ENCODE data around the gene ZNF30. TPM values are rescaled to one million over a fixed set of nuclear protein-coding genes. Genes with fewer than 3 reads are reported as not detected.
A peak's percentile ranks its signal among the peaks of the same experiment; 100 is the strongest.

The ZNF30 gene
- 4.5 TPM for polyA plus RNA-seq (2013, experiment 1 of 2)
- polyA plus RNA-seq (2013, experiment 2 of 2), result 4.1 TPM

- Histone ChIP-seq H2BK15ac (ENCODE audit: low read length) (no peak within 1 kb of the TSS), H2AK5ac (ENCODE audit: low read depth, low read length) (no peak within 1 kb of the TSS), H3K9ac (ENCODE audit: low read depth, low read length, poor library complexity) (peak within 1 kb of the TSS; percentile 70), H3K4me1 (ENCODE audit: control insufficient read depth in 2 of 2, insufficient read depth in 1 of 2, low read depth in 1 of 2, low read length in 2 of 2) (no peaks in the 10 kb centered on the region), H3K23ac (ENCODE audit: low read depth, low read length, poor library complexity) (peak within 1 kb of the TSS; percentile 68), H2BK120ac (ENCODE audit: low read depth, low read length) (no peak within 1 kb of the TSS), H3K79me1 (ENCODE audit: low read depth, low read length) (peaks cover 2% of the 10 kb centered on the region), H4K91ac (ENCODE audit: low read depth, low read length, poor library complexity) (no peak within 1 kb of the TSS), H3K18ac (ENCODE audit: low read length) (peak within 1 kb of the TSS; percentile 95), H2BK12ac (ENCODE audit: low read length) (no peak within 1 kb of the TSS), H3K14ac (ENCODE audit: low read length) (no peak within 1 kb of the TSS), H4K8ac (ENCODE audit: low read depth, low read length) (no peak within 1 kb of the TSS), H3K9me3 (replicated peaks in 1 of 2; ENCODE audit: control insufficient read depth in 2 of 2, insufficient read depth in 1 of 2, low read depth in 1 of 2, low read length in 2 of 2) (peaks cover 3% of the 10 kb centered on the region in 2 donors), H3K4me2 (ENCODE audit: insufficient read depth, low read length, poor library complexity, severe bottlenecking) (peak within 1 kb of the TSS; percentile 55), H3K27me3 (ENCODE audit: control insufficient read depth in 3 of 3, insufficient read depth in 3 of 3, low read depth in 1 of 3, low read length in 3 of 3) (no peaks in the 10 kb centered on the region), H3K27ac (replicated peaks; ENCODE audit: low read length) (peak within 1 kb of the TSS; percentile 83), H3K36me3 (replicated peaks in 1 of 2; ENCODE audit: control insufficient read depth in 2 of 2, insufficient read depth in 2 of 2, low read length in 2 of 2) (peaks cover 2 to 13% of the 10 kb centered on the region in 2 donors), H2BK5ac (ENCODE audit: low read length) (no peak within 1 kb of the TSS), H3K4me3 (ENCODE audit: low read length in 2 of 2) (peak within 1 kb of the TSS; percentile 60 to 92), H2AFZ (ENCODE audit: low read length) (peak within 1 kb of the TSS; percentile 98), H3K4ac (ENCODE audit: low read length) (no peak within 1 kb of the TSS)
- peak; percentile 79 for DNase-seq (ENCODE audit: low spot score)
- no CpG with 5 or more reads among the region's 53 CpGs for WGBS, 2 donors (ENCODE audit: extremely low coverage in 2 of 2, insufficient read length in 2 of 2, insufficient replicate concordance in 1 of 2)
These were observed at the start of gene ZNF30 for GRCh38 chr19:34926685-34927375. Gene ZNF30, plus strand, starts transcription at chr19:34926903. Its CDS starts 3,045 bp downstream, at chr19:34929948.

- H3K9ac ChIP-seq (ENCODE audit: low read depth, low read length, poor library complexity), result no peak overlapping the region
- H3K18ac ChIP-seq (ENCODE audit: low read length), result no peak overlapping the region
- no peak overlapping the region for H3K23ac ChIP-seq (ENCODE audit: low read depth, low read length, poor library complexity)
- no peak overlapping the region for H3K4me2 ChIP-seq (ENCODE audit: insufficient read depth, low read length, poor library complexity, severe bottlenecking)
- H3K79me1 ChIP-seq (ENCODE audit: low read depth, low read length), result no peaks in the 10 kb centered on the region
- no peak overlapping the region for H2BK120ac ChIP-seq (ENCODE audit: low read depth, low read length)
- no peak overlapping the region for H2BK5ac ChIP-seq (ENCODE audit: low read length)
- no peak overlapping the region for H4K8ac ChIP-seq (ENCODE audit: low read depth, low read length)
- no peak for DNase-seq (ENCODE audit: low spot score)
- no peak overlapping the region for H2BK12ac ChIP-seq (ENCODE audit: low read length)
- no peaks in the 10 kb centered on the region for H3K36me3 ChIP-seq (replicated peaks in 1 of 2; ENCODE audit: control insufficient read depth in 2 of 2, insufficient read depth in 2 of 2, low read length in 2 of 2)
- no peak overlapping the region for H3K4me3 ChIP-seq (ENCODE audit: low read length in 2 of 2)
- no peak overlapping the region for H4K91ac ChIP-seq (ENCODE audit: low read depth, low read length, poor library complexity)
- no peak overlapping the region for H2AK5ac ChIP-seq (ENCODE audit: low read depth, low read length)
- H3K4ac ChIP-seq (ENCODE audit: low read length), result no peak overlapping the region
- no peak overlapping the region for H3K27ac ChIP-seq (replicated peaks; ENCODE audit: low read length)
- no peaks in the 10 kb centered on the region for H3K4me1 ChIP-seq (ENCODE audit: control insufficient read depth in 2 of 2, insufficient read depth in 1 of 2, low read depth in 1 of 2, low read length in 2 of 2)
- no peaks in the 10 kb centered on the region for H3K27me3 ChIP-seq (ENCODE audit: control insufficient read depth in 3 of 3, insufficient read depth in 3 of 3, low read depth in 1 of 3, low read length in 3 of 3)
- H3K14ac ChIP-seq (ENCODE audit: low read length), result no peak overlapping the region
- H2AFZ ChIP-seq (ENCODE audit: low read length), result no peak overlapping the region
- no peak overlapping the region for H2BK15ac ChIP-seq (ENCODE audit: low read length)
- H3K9me3 ChIP-seq (replicated peaks in 1 of 2; ENCODE audit: control insufficient read depth in 2 of 2, insufficient read depth in 1 of 2, low read depth in 1 of 2, low read length in 2 of 2), result peaks cover 0 to 3% of the 10 kb centered on the region in 2 donors
These were observed 47.1 kb upstream of the ZNF30 start for GRCh38 chr19:34879563-34879962.

GRCh38 chr19:34880034-34880433 lies 46.7 kb upstream of the ZNF30 start:
- DNase-seq (ENCODE audit: low spot score), result no peak
- no peak overlapping the region for H2BK12ac ChIP-seq (ENCODE audit: low read length)
- no peak overlapping the region for H2BK120ac ChIP-seq (ENCODE audit: low read depth, low read length)
- no peaks in the 10 kb centered on the region for H3K79me1 ChIP-seq (ENCODE audit: low read depth, low read length)
- no peak overlapping the region for H3K4ac ChIP-seq (ENCODE audit: low read length)
- H3K27me3 ChIP-seq (ENCODE audit: control insufficient read depth in 3 of 3, insufficient read depth in 3 of 3, low read depth in 1 of 3, low read length in 3 of 3), result no peaks in the 10 kb centered on the region
- H2BK15ac ChIP-seq (ENCODE audit: low read length), result no peak overlapping the region
- H3K9me3 ChIP-seq (replicated peaks in 1 of 2; ENCODE audit: control insufficient read depth in 2 of 2, insufficient read depth in 1 of 2, low read depth in 1 of 2, low read length in 2 of 2), result peaks cover 0 to 3% of the 10 kb centered on the region in 2 donors
- no peak overlapping the region for H3K4me3 ChIP-seq (ENCODE audit: low read length in 2 of 2)
- no peak overlapping the region for H3K9ac ChIP-seq (ENCODE audit: low read depth, low read length, poor library complexity)
- H4K91ac ChIP-seq (ENCODE audit: low read depth, low read length, poor library complexity), result no peak overlapping the region
- H3K14ac ChIP-seq (ENCODE audit: low read length), result no peak overlapping the region
- no peak overlapping the region for H3K23ac ChIP-seq (ENCODE audit: low read depth, low read length, poor library complexity)
- no CpG with 5 or more reads among the region's 1 CpG for WGBS, 2 donors (ENCODE audit: extremely low coverage in 2 of 2, insufficient read length in 2 of 2, insufficient replicate concordance in 1 of 2)
- H3K4me1 ChIP-seq (ENCODE audit: control insufficient read depth in 2 of 2, insufficient read depth in 1 of 2, low read depth in 1 of 2, low read length in 2 of 2), result no peaks in the 10 kb centered on the region
- H3K4me2 ChIP-seq (ENCODE audit: insufficient read depth, low read length, poor library complexity, severe bottlenecking), result no peak overlapping the region
- H3K18ac ChIP-seq (ENCODE audit: low read length), result no peak overlapping the region
- no peak overlapping the region for H3K27ac ChIP-seq (replicated peaks; ENCODE audit: low read length)
- no peak overlapping the region for H4K8ac ChIP-seq (ENCODE audit: low read depth, low read length)
- H2BK5ac ChIP-seq (ENCODE audit: low read length), result no peak overlapping the region
- H2AK5ac ChIP-seq (ENCODE audit: low read depth, low read length), result no peak overlapping the region
- H3K36me3 ChIP-seq (replicated peaks in 1 of 2; ENCODE audit: control insufficient read depth in 2 of 2, insufficient read depth in 2 of 2, low read length in 2 of 2), result no peaks in the 10 kb centered on the region
- H2AFZ ChIP-seq (ENCODE audit: low read length), result no peak overlapping the region

GRCh38 chr19:34881982-34882381 lies 44.7 kb upstream of the ZNF30 start:
- Histone ChIP-seq H2BK120ac (ENCODE audit: low read depth, low read length) (no peak overlapping the region), H2AK5ac (ENCODE audit: low read depth, low read length) (no peak overlapping the region), H3K4me2 (ENCODE audit: insufficient read depth, low read length, poor library complexity, severe bottlenecking) (no peak overlapping the region), H2BK5ac (ENCODE audit: low read length) (no peak overlapping the region), H3K4me1 (ENCODE audit: control insufficient read depth in 2 of 2, insufficient read depth in 1 of 2, low read depth in 1 of 2, low read length in 2 of 2) (no peaks in the 10 kb centered on the region), H4K91ac (ENCODE audit: low read depth, low read length, poor library complexity) (no peak overlapping the region), H3K27me3 (ENCODE audit: control insufficient read depth in 3 of 3, insufficient read depth in 3 of 3, low read depth in 1 of 3, low read length in 3 of 3) (no peaks in the 10 kb centered on the region), H3K18ac (ENCODE audit: low read length) (no peak overlapping the region), H3K27ac (replicated peaks; ENCODE audit: low read length) (no peak overlapping the region), H3K23ac (ENCODE audit: low read depth, low read length, poor library complexity) (no peak overlapping the region), H3K36me3 (replicated peaks in 1 of 2; ENCODE audit: control insufficient read depth in 2 of 2, insufficient read depth in 2 of 2, low read length in 2 of 2) (no peaks in the 10 kb centered on the region), H2BK12ac (ENCODE audit: low read length) (no peak overlapping the region), H3K4ac (ENCODE audit: low read length) (no peak overlapping the region), H3K79me1 (ENCODE audit: low read depth, low read length) (no peaks in the 10 kb centered on the region), H3K4me3 (ENCODE audit: low read length in 2 of 2) (no peak overlapping the region), H4K8ac (ENCODE audit: low read depth, low read length) (no peak overlapping the region), H2BK15ac (ENCODE audit: low read length) (no peak overlapping the region), H3K9me3 (replicated peaks in 1 of 2; ENCODE audit: control insufficient read depth in 2 of 2, insufficient read depth in 1 of 2, low read depth in 1 of 2, low read length in 2 of 2) (peaks cover 0 to 4% of the 10 kb centered on the region in 2 donors), H3K14ac (ENCODE audit: low read length) (no peak overlapping the region), H2AFZ (ENCODE audit: low read length) (no peak overlapping the region), H3K9ac (ENCODE audit: low read depth, low read length, poor library complexity) (no peak overlapping the region)
- DNase-seq (ENCODE audit: low spot score), result no peak
- no CpG with 5 or more reads among the region's 1 CpG for WGBS, 2 donors (ENCODE audit: extremely low coverage in 2 of 2, insufficient read length in 2 of 2, insufficient replicate concordance in 1 of 2)
